HG02571 (cell line): ENCODE measurements around the gene SAMM50.

Experiments
- ATAC-seq: cut with Tn5 transposase; IDR thresholded peaks from one replicate; pipeline ENCODE4 v1.9.1; 2021; ENCODE audit warnings: mild to moderate bottlenecking, moderate library complexity; ENCODE audit not compliant: unreplicated experiment

Gene SAMM50

DNA sequence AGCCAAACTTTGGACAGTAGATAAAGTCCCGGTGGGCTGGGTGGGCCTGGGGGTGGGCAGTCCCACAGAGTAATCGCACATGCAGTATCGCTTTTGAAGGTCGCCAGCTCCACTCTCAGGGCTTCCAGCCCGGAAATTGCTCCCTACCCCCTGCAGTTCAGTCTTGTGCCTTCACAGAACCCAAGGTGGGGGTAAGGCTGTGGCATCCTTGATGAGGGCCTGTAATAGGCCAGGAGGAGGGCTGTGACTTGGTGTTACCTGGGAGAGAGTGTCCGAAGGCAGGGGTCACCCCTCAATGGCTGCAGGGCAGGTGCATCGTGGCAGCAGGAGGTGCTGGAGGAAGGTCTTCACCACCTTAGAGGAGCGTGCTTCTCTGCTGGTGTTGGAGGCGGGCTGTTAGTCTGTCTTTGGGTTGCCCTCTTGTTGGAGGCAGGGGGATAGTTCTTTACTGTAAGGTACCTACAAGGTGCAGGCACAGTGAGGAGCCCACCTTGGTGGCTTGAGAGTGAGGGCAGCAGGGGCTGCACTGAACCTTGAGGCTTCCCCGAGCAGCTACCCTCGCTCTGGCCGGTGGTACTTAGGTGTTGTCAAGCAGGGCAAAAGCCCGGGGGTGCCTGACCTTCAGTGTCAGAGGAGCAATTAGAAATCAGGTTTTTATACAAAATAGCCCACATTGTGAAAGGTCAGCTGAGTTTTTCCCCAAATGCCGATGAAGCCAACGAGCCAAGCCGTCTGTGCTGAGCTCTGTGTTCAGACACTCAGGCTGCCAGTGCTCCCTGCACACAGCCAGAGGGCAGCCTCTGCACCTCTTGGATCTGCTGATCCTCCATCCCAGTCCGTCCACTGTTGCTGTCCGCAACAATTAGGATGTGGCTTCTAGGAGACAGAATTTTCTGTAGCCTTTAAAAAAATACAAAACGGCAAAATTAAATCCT, 21.9 kb downstream of the SAMM50 start:
- no peak for ATAC-seq

GRCh38 chr22:43978558-43978957, 23.3 kb downstream of the SAMM50 start:
- no peak for ATAC-seq

DNA sequence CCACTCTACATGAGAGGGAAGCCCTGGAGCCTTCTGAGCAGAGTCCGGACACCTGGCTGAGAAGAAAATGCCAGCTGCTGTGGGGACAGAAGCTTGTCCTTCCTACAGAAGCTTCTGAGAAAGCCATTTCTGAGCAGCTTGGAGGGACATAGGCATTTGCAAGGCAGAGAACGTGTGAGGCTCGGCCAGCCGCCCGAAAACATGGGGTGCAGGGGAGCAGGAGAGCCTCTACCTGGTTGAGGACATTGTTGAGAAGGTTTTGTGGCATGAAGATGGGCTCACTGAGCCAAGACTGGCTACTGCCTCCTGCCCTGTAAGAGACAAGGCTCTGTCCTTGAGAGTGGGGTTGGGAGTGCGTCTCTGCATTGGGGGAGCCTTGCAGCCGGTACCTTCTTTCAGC, 25.3 kb downstream of the SAMM50 start:
- no peak for ATAC-seq

- ATAC-seq = no peak
Observed at GRCh38 chr22:43980996-43981395, 25.8 kb downstream of the SAMM50 start.

GRCh38 chr22:43983808-43984207, 28.6 kb downstream of the SAMM50 start:
- ATAC-seq = no peak

DNA sequence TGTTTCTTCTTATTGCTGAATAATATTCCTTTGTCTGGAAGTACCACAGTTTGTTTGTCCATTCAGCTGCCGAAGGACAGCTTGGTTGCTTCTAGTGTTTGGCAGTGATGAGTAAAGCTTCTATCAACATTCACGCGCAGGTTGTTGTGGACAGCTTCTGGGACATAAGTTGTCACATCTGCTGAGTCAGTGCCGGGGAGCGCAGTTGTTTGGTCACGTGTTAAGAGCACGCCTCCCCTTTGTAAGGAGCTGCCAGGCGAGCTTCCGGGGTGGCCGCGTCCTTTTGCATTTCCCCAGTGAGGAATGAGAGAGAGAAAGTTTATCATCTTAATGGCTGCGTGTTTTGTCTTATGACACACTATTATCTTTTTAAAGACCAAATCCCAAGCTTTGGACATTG, 30.3 kb downstream of the SAMM50 start:
- ATAC-seq = no peak

DNA sequence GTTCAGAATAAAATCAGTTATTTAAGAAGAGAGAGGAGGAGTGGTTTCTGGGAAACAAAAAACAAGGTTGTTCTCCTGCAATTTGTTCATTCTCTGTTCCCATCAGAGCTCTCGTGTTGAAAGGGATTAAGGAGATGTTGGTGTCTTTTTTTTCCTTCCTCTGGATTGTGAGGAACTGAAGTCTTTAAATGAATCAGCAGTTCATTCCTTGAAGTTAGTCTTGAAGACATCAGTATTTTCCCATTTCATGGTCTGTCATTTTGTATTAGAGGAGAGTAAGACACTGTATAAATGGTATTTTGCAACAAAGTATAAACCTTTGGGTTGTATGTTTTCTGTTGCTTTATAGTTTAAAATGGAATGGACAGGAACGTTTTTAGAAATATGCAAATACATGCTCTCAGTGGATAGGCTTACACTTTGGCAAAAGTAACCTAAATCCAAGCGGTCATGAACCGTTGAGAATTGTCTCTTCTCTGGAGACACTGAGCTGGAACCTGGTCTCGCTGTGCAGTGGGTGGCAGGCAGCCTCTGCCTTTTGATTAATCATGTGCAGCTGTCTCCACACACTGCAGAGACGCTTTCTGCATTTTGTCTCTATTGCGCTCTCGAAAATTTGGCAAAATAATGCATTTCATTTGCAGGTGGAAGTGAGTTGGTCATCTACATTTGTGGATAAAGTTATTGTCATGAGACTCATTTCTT, 33.0 kb downstream of the SAMM50 start:
- ATAC-seq = no peak

- no peak for ATAC-seq
Observed at GRCh38 chr22:43988960-43989359, 33.7 kb downstream of the SAMM50 start.

- no peak for ATAC-seq
Observed at GRCh38 chr22:43990044-43990443, 34.8 kb downstream of the SAMM50 start.

- ATAC-seq = no peak
Observed at GRCh38 chr22:43991316-43992020, 36.2 kb downstream of the SAMM50 start.

GRCh38 chr22:43992331-43992821, 37.1 kb downstream of the SAMM50 start:
- ATAC-seq = no peak

GRCh38 chr22:43993072-43993760, 38.0 kb downstream of the SAMM50 start:
- ATAC-seq = no peak

DNA sequence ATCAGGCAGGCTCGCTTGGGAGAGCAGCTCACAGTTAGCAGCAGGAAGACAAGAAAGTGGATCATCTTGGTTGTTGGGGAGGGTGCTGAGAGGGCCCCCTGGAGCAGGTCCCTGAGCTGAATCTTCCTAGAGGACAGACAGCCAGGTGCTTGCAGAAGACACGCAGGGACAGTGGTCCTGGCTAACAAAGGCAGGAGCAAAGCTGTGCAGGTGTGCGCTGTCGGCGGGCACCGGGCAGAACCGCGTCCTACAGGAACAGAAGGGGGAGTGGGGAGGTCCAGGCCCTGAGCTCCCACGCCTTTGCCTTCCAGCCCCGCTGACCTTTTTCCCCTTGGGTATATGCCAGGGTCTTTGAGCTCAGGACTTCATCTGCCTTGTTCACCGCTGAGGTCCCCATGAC, 38.8 kb downstream of the SAMM50 start:
- no peak for ATAC-seq

DNA sequence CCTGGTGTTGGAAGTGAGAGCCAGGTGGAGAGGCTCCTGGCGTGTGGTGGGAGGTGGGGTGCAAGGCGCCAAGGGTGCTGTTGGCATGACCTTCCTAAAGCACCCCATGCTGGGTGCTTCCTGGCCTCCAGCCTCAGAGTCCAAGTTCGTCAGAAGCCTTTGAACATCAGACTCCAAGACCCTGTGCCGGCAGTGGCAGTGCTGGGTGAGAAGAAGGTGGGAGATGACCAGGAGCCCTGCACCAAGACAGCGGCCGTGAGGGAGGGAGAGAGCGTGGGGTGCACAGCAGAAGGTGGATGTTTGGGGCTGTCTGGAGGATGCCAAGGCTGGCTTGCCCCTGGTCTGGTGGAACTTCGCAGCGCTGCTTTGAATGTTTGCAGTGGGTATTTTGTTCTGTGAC, 39.2 kb downstream of the SAMM50 start:
- ATAC-seq = no peak

DNA sequence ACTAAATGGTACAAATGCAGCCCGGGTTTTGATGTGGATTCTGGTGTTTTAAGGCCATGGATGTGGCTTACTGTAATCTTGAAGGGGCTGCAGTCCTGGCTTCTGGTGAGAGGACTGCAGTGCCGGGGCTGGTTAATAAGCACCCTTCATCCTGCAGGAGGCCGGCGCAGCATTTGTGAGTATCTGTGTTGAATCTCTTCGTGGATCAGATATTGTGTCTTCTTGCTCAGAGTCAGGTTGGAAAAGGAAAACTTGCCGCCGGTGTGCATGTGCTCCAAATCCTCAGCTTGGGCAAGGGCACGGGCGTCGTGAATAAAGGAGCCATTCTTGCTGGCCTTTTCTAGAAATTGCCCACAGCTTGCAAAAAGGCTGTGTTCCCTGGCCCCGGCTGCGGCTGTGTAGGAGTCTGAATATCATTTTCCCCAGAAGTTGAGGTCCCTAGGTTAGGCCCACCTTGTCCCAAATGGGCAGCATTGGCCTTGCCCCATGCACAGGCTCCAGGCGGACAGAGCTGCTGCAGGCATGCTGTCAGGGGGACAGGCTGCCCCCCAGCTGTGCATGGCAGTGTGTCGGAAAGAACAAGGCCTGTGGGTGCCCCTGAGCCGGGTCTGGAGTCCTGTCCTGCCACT, 39.9 kb downstream of the SAMM50 start:
- no peak for ATAC-seq

- ATAC-seq = no peak
Observed at GRCh38 chr22:43995798-43996169, 40.5 kb downstream of the SAMM50 start.

DNA sequence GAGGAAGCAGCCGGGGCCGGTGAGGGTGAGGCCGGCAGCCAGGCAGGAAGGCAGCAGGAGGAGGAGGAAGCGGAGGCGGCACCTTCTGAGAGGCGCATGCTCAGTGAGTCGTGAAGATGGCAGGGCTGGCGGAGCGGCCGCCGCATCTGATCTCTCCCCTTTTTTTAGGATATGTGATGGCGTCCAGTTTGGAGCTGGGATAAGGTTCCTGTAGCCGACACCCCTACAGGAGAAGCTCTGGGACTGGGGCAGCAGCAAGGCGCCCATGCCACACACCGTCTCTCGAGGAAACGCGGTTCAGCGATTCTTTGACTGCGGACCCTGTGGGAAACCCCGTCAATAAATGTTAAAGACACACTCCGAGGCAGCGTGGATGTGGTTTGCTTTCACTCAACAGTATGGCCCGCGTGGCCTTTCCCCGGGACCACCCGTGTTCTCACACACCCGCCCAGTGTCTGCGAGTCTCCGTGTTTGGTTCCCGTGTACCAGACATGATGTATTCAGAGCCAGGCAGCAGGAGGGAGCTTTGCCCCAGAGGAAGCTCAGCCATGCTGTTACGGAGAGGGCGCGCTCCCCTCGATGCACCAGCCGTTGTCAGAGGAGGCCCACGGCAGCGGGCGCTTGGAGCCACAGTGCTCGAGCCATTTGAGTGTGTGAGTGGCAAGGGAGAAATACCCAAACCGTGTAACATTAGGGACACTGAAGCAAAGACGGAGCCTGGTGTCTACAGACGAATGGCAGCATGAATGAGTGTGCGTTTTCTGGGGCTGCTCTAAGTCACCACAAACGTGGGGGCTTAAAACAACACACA, 41.1 kb downstream of the SAMM50 start:
- ATAC-seq = no peak

DNA sequence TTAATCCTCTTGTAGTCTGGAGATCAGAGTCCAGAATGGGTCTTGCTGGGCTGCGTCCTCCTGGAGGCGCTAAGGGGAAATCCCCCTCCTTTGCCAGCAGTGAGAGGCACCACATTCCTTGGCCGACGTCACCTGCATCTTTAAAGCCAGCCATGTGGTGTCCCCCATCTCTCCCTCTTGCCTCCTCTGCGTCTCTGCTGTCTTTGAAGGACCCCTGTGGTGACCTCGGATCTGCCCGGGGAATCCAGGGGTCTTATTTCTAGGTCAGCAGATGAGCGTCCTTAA, 41.7 kb downstream of the SAMM50 start:
- no peak for ATAC-seq

DNA sequence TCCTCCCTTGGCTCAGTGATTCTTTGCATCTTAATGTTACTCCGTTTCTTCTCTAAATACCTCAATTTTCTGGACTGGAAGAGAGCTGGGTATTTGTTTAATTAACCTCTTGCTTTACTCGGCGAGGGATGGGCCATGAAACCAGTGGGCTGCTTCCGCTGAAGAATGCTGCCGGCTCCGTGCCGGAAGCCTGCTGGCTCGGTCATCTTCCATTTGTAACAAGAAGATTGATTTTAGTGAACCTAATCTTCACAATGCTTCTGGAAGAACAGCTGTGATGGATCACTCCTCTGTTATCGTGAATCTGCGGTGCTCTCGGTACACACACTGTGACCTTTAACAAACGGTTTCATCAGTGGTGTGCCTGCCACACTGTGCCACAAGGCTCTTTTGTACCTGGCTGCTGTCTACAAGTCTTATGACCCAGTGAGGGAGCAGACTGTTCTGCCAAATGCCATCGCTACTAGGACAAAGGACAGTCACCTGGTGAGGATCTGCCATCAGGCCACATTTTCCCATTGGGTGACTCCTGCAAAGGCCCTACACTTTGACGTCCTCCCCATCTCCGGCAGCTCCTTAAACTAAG, 43.5 kb downstream of the SAMM50 start:
- no peak for ATAC-seq
